HCT116 (cell line): Measurements from ENCODE around the gene PDE6B. TPM values are rescaled to one million over a fixed set of nuclear protein-coding genes. Genes with fewer than 3 reads are reported as not detected.

Experiments used
- ATAC-seq: fragments of 200-7000 bp; cut with Tn5 transposase; 2 replicates; pipeline ENCODE4 v1.9.1; 2020; ENCODE audit warnings: mild to moderate bottlenecking, moderate library complexity
- BruUV-seq: library from RNA; stranded (reverse); fragments of 400-500 nt; replicated peaks from 2 replicates; lab custom pipeline; 2021; lab: Mats Ljungman, UMichigan
- CTCF ChIA-PET: fragments of 300-600 bp; sonication (Branson Sonifier 250); formaldehyde crosslinking; loops from one replicate; lab custom pipeline; 2021; ENCODE audit warnings: antibody characterized with exemption; lab: Charles Lee
- POLR2A ChIA-PET: fragments of 300-600, 350-600 bp; sonication (Branson Sonifier 250); formaldehyde crosslinking; loops from one replicate; lab custom pipeline; 2021; ENCODE audit warnings: antibody characterized with exemption; lab: Charles Lee
- RAD21 ChIA-PET, 2 experiments: fragments of 300-600 bp; sonication (Branson Sonifier 250); formaldehyde crosslinking; loops; one replicate each; lab custom pipeline; 2023; ENCODE audit warnings: low total read pairs in 2 of 2; ENCODE audit not compliant: uncharacterized antibody in 2 of 2, unreplicated experiment in 2 of 2, low non-redundant PET in 1 of 2; lab: Charles Lee
- DNase-seq: peaks from one replicate; pipeline ENCODE4 v3.0.0-alpha.2; 2010; ENCODE audit warnings: low read depth, low spot score
- H2AFZ ChIP-seq: fragments of 200-600 bp; shearing (Covaris generic), sonication (generic); 2 replicates; pipeline ENCODE4 v1.6.1; 2017; ENCODE audit warnings: low read depth, mixed run types, mixed read lengths, antibody characterized with exemption, low read length; ENCODE audit not compliant: poor library complexity, severe bottlenecking
- H3K27ac ChIP-seq: 2 replicates; pipeline ENCODE4 v1.5.1; 2012; ENCODE audit warnings: low read depth, low read length
- H3K27me3 ChIP-seq: fragments of 200-600 bp; sonication (generic); 2 replicates; pipeline ENCODE4 v1.6.1; 2016; ENCODE audit warnings: mixed run types, low read length, mixed read lengths; ENCODE audit not compliant: insufficient read depth
- H3K36me3 ChIP-seq, 2 experiments: fragments of 200-500 bp in 1 of 2; fragments of 200-600 bp in 1 of 2; sonication (Bioruptor generic) in 1 of 2; sonication (generic) in 1 of 2; 2 replicates each; pipeline versions ENCODE4 v1.5.1 to v1.6.1; 2014 to 2016; ENCODE audit warnings: low read length in 2 of 2, inconsistent platforms in 1 of 2, mixed read lengths in 1 of 2, mixed run types in 1 of 2; ENCODE audit not compliant: insufficient read depth in 2 of 2, control insufficient read depth in 1 of 2
- H3K4me1 ChIP-seq, 2 experiments: fragments of 200-600 bp in 1 of 2; sonication (generic) in 1 of 2; 2 replicates each; pipeline versions ENCODE4 v1.5.1 to v1.6.1; 2012 to 2017; ENCODE audit warnings: low read length in 2 of 2, inconsistent platforms in 1 of 2, mild to moderate bottlenecking in 1 of 2, mixed read lengths in 1 of 2, mixed run types in 1 of 2, moderate library complexity in 1 of 2; ENCODE audit not compliant: insufficient read depth in 2 of 2, control insufficient read depth in 1 of 2
- H3K4me2 ChIP-seq: fragments of 200-600 bp; sonication (generic); 2 replicates; pipeline ENCODE4 v1.6.1; 2017; ENCODE audit warnings: mixed run types, low read length, mixed read lengths
- H3K4me3 ChIP-seq, 2 experiments: fragments of 200-600 bp in 1 of 2; sonication (generic) in 1 of 2; replicated peaks in 1 of 2; 2 replicates each; pipeline ENCODE4 v1.5.1; 2011 to 2016; ENCODE audit warnings: low read length in 2 of 2, control low read depth in 1 of 2, low read depth in 1 of 2, mild to moderate bottlenecking in 1 of 2, mixed read lengths in 1 of 2, mixed run types in 1 of 2
- H3K79me2 ChIP-seq: fragments of 200-600 bp; sonication (generic); 2 replicates; pipeline ENCODE4 v1.6.1; 2017; ENCODE audit warnings: mild to moderate bottlenecking, mixed run types, low read length, moderate library complexity, mixed read lengths; ENCODE audit not compliant: insufficient read depth
- H3K9ac ChIP-seq: fragments of 200-600 bp; sonication (generic); 2 replicates; pipeline ENCODE4 v1.6.1; 2016; ENCODE audit warnings: low read length, mixed read lengths
- H3K9me2 ChIP-seq: fragments of 200-600 bp; sonication (generic), shearing (Covaris generic); 2 replicates; pipeline ENCODE4 v1.6.1; 2017; ENCODE audit warnings: mixed run types, mild to moderate bottlenecking, moderate library complexity; ENCODE audit not compliant: insufficient read depth
- H3K9me3 ChIP-seq, 2 experiments: fragments of 200-500 bp in 1 of 2; fragments of 200-600 bp in 1 of 2; sonication (Bioruptor generic) in 1 of 2; sonication (generic) in 1 of 2; 2 replicates each; pipeline ENCODE4 v1.6.1; 2014 to 2017; ENCODE audit warnings: low read length in 2 of 2, mixed read lengths in 2 of 2, inconsistent platforms in 1 of 2, low read depth in 1 of 2, mild to moderate bottlenecking in 1 of 2, mixed run types in 1 of 2, moderate library complexity in 1 of 2; ENCODE audit not compliant: control insufficient read depth in 1 of 2, insufficient read depth in 1 of 2
- H4K20me1 ChIP-seq: fragments of 200-600 bp; sonication (generic), shearing (Covaris generic); 2 replicates; pipeline ENCODE4 v1.6.1; 2017; ENCODE audit warnings: mixed run types, mild to moderate bottlenecking, moderate library complexity; ENCODE audit not compliant: insufficient read depth
- ATF3 ChIP-seq: IDR thresholded peaks from 2 replicates; pipeline ENCODE4 v1.6.1; 2012
- CTCF ChIP-seq, 3 experiments: fragments of 200-600 bp in 1 of 3; sonication (generic) in 1 of 3; IDR thresholded peaks in 2 of 3; conservative IDR thresholded peaks in 1 of 3; 2 replicates each; pipeline ENCODE4 v1.5.1; 2012 to 2017; ENCODE audit warnings: low read depth in 2 of 3, low read length in 2 of 3, antibody characterized with exemption in 1 of 3, borderline replicate concordance in 1 of 3, control low read depth in 1 of 3, mild to moderate bottlenecking in 1 of 3, mixed read lengths in 1 of 3, mixed run types in 1 of 3, moderate library complexity in 1 of 3; ENCODE audit not compliant: insufficient read depth in 1 of 3
- ELF1 ChIP-seq: IDR thresholded peaks from 2 replicates; pipeline ENCODE4 v1.6.1; 2012; ENCODE audit warnings: low read depth, borderline replicate concordance
- EZH2 ChIP-seq: fragments of 200-600 bp; sonication (generic); IDR thresholded peaks from 2 replicates; pipeline ENCODE4 v1.6.1; 2017; ENCODE audit warnings: antibody characterized with exemption, mixed run types
- JUND ChIP-seq: IDR thresholded peaks from 2 replicates; pipeline ENCODE4 v1.6.1; 2012
- POLR2A ChIP-seq: IDR thresholded peaks from 2 replicates; pipeline ENCODE4 v1.7.0; 2011; ENCODE audit warnings: borderline replicate concordance; ENCODE audit not compliant: insufficient read depth, insufficient read length; ENCODE audit errors: extremely low read depth
- POLR2AphosphoS5 ChIP-seq: IDR thresholded peaks from 2 replicates; pipeline ENCODE4 v1.6.1; 2011; ENCODE audit warnings: mild to moderate bottlenecking, low read depth, low read length, moderate library complexity
- RAD21 ChIP-seq: IDR thresholded peaks from 2 replicates; pipeline ENCODE4 v1.6.1; 2012; ENCODE audit warnings: low read depth, mild to moderate bottlenecking
- REST ChIP-seq: IDR thresholded peaks from 2 replicates; pipeline ENCODE4 v1.6.1; 2012; ENCODE audit warnings: low read depth
- SIN3A ChIP-seq: IDR thresholded peaks from 2 replicates; pipeline ENCODE4 v1.6.1; 2012; ENCODE audit warnings: low read depth
- SRF ChIP-seq: IDR thresholded peaks from 2 replicates; pipeline ENCODE4 v1.6.1; 2012; ENCODE audit warnings: low read depth
- TCF7L2 ChIP-seq: IDR thresholded peaks from 2 replicates; pipeline ENCODE4 v1.7.0; 2011; ENCODE audit warnings: borderline replicate concordance, inconsistent platforms; ENCODE audit not compliant: insufficient read depth, insufficient read length; ENCODE audit errors: extremely low read depth
- YY1 ChIP-seq: IDR thresholded peaks from 2 replicates; pipeline ENCODE4 v1.6.1; 2011; ENCODE audit warnings: low read length, low read depth, moderate library complexity, mild to moderate bottlenecking; ENCODE audit not compliant: insufficient replicate concordance; ENCODE audit errors: extremely low read depth
- ZBTB33 ChIP-seq: IDR thresholded peaks from 2 replicates; pipeline ENCODE4 v1.6.1; 2011; ENCODE audit warnings: mild to moderate bottlenecking, low read length, moderate library complexity; ENCODE audit not compliant: insufficient replicate concordance; ENCODE audit errors: extremely low read depth
- ZFX ChIP-seq: fragments of 450-650 bp; IDR thresholded peaks from 2 replicates; pipeline ENCODE4 v1.6.1; 2017
- ZNF274 ChIP-seq: fragments of 200-500 bp; sonication (Bioruptor generic); IDR thresholded peaks from 2 replicates; pipeline ENCODE4 v1.6.1; 2014; ENCODE audit warnings: mild to moderate bottlenecking, low read depth, low read length, inconsistent platforms
- intact Hi-C: fragments of 100-400 bp; cut with micrococcal nuclease; formaldehyde crosslinking; loops from 2 replicates; pipeline ENCODE4 v1.10.0; 2022
- total RNA-seq: library from RNA; stranded (reverse); gene quantifications from one replicate; pipeline ENCODE4 v1.2.1, GENCODE V29; 2021; ENCODE audit not compliant: unreplicated experiment

Gene PDE6B
- total RNA-seq, 1 experiment from 2014 or later: not detected

- no peak for TF ChIP-seq POLR2AphosphoS5
- TF ChIP-seq ZBTB33: no peak
Measured at GRCh38 chr4:656436-657337, 31.3 kb downstream of the PDE6B start (continued).

GRCh38 chr4:657338-657833 is 32.0 kb downstream of the PDE6B start:
- Histone ChIP-seq H3K79me2 (no peaks in the 10 kb centered on the region), H3K9me2 (no peaks in the 10 kb centered on the region), H3K9me3 (no peaks in the 10 kb centered on the region), H3K9ac (no peak overlapping the region), H3K36me3 (no peaks in the 10 kb centered on the region), H3K4me3 (no peak overlapping the region), H4K20me1 (no peaks in the 10 kb centered on the region), H3K4me2 (no peak overlapping the region), H3K4me1 (no peaks in the 10 kb centered on the region), H3K27me3 (no peaks in the 10 kb centered on the region), H3K27ac (no peak overlapping the region; the same call in 1 of the 2 replicates), H2AFZ (no peak overlapping the region)
- ChIA-PET RAD21 (no interaction called here), POLR2A (no interaction called here), CTCF (no interaction called here)
- ATAC-seq: no peak
- no peak for DNase-seq
- BruUV-seq: no TSS peak
- intact Hi-C loops: no loop called here
- TF ChIP-seq POLR2AphosphoS5 (no peak), SIN3A (no peak), ATF3 (no peak), ZNF274 (no peak), SRF (no peak), JUND (no peak), YY1 (no peak), RAD21 (no peak), REST (no peak), EZH2 (no peak), CTCF (IDR thresholded peaks at IDR 0.05 in 2 of 3, conservative IDR thresholded peaks at IDR 0.05 in 1 of 3; ENCODE audit: borderline replicate concordance in 1 of 3, insufficient read depth in 1 of 3, low read depth in 2 of 3, low read length in 2 of 3) (no peak), POLR2A (no peak), ELF1 (no peak), ZFX (no peak), TCF7L2 (no peak)
